A673 (cell line): ENCODE measurements around the gene RECQL5.

ENCODE experiments used
- CTCF ChIP-seq: fragments of 300-800, 200-600 bp; sonication (generic); conservative IDR thresholded peaks from 2 replicates; pipeline ENCODE4 v1.5.1; 2017; ENCODE audit warnings: low read depth, mild to moderate bottlenecking, antibody characterized with exemption, low read length, moderate library complexity, mixed read lengths
- EZH2 ChIP-seq: fragments of 200-600 bp; sonication (generic); IDR thresholded peaks from 2 replicates; pipeline ENCODE4 v1.6.1; 2017; ENCODE audit warnings: borderline replicate concordance, low read depth, mild to moderate bottlenecking, mixed read lengths, antibody characterized with exemption, low read length; ENCODE audit not compliant: poor library complexity, severe bottlenecking

- no peak for TF ChIP-seq CTCF
- TF ChIP-seq EZH2, result no peak
These were observed 59.9 kb downstream of the RECQL5 start for GRCh38 chr17:75607086-75607485.
